BJ (cell line): ENCODE measurements around the gene RGS6. TPM values are rescaled to one million over a fixed set of nuclear protein-coding genes. Genes with fewer than 3 reads are reported as not detected.

ENCODE experiments used
- CTCF ChIA-PET: fragments of 350-600 bp; formaldehyde crosslinking; extraction: SDS; loops from one replicate; lab custom pipeline; 2021; ENCODE audit warnings: antibody characterized with exemption, inconsistent platforms; lab: Yijun Ruan, JAX
- POLR2A ChIA-PET: fragments of 300-600 bp; sonication (Branson Sonifier 250); formaldehyde crosslinking; extraction: SDS; loops from one replicate; lab custom pipeline; 2021; ENCODE audit warnings: antibody characterized with exemption; lab: Charles Lee
- DNase-seq: peaks from one replicate; pipeline ENCODE4 v3.0.0-alpha.2; 2011; ENCODE audit warnings: low read depth
- H3K27me3 ChIP-seq: 2 replicates; pipeline ENCODE4 v1.6.0; 2011; ENCODE audit warnings: low read length; ENCODE audit not compliant: control insufficient read depth, insufficient read depth
- H3K36me3 ChIP-seq: 2 replicates; pipeline ENCODE4 v1.5.1; 2011; ENCODE audit warnings: low read length; ENCODE audit not compliant: control insufficient read depth, insufficient read depth
- H3K4me3 ChIP-seq: 2 replicates; pipeline ENCODE4 v1.5.1; 2011; ENCODE audit warnings: low read depth, mild to moderate bottlenecking, control low read depth, low read length
- CTCF ChIP-seq: IDR thresholded peaks from 2 replicates; pipeline ENCODE4 v1.5.1; 2011; ENCODE audit warnings: low read depth, mild to moderate bottlenecking, control low read depth, inconsistent platforms, low read length, moderate library complexity; ENCODE audit not compliant: insufficient read depth
- polyA plus RNA-seq: library from polyadenylated mRNA; depleted of rRNA; stranded (reverse); fragments of >200 nt; gene quantifications from 2 replicates; pipeline ENCODE4 v1.2.3, GENCODE V29; 2011

RGS6 gene
- polyA plus RNA-seq, 1 experiment, result not detected

DNA sequence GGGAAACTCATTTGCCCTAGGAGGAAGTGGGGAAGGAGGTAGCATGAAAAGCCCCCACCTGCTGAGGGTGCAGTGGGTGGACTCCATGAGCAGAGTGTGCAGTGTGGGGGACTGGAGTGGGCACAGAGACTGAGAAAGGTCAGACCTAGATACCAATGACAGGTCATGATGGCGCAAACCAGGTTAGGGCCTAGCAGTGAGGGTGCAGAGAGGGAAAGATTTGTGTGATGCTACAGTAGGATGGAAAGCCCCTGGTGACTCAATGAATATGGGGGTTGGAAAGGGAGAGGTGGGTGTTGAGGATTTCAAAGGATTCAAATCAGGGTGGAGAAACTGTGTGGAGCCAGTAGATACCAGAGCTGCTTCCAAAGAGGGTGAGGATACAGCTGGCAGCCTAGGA is 642.5 kb downstream of the RGS6 start:
- ChIA-PET CTCF (no interaction called here), POLR2A (no interaction called here)
- DNase-seq, result no peak
- no peaks in the 10 kb centered on the region for H3K36me3 ChIP-seq
- H3K4me3 ChIP-seq, result no peak overlapping the region
- no peaks in the 10 kb centered on the region; the same call in 1 of the 2 replicates for H3K27me3 ChIP-seq
- TF ChIP-seq CTCF, result no peak

- POLR2A ChIA-PET, result no interaction called here
- no peak for TF ChIP-seq CTCF
- CTCF ChIA-PET, result interaction anchor here (1.2 to 1.4 kb wide), 2 partner anchors 9 to 24 kb away, joined by 3 read pairs; no protein-coding TSS in a partner anchor
- H3K36me3 ChIP-seq, result no peaks in the 10 kb centered on the region
- no peaks in the 10 kb centered on the region; the same call in 1 of the 2 replicates for H3K27me3 ChIP-seq
- H3K4me3 ChIP-seq, result no peak overlapping the region
- DNase-seq, result no peak
These were observed 644.0 kb downstream of the RGS6 start for GRCh38 chr14:72576258-72576657.

DNA sequence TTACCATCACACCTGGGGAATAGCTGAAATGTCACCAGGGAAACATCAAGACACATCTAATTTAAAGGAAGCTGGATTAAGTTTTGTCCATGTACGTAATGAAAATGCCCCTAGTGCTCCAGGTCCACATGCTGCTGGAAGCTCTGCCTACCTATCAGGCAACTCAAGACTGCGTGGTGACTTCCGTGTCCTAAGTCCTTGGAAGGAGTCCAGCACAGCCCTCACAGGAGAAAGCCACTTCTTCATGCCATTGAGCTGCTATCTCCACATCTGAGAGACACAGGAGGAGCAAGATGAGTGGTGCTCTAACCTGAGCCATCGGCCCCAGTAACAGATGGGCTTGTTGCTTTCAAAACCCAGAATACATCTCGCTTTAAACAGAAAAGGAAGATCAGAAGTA is 645.3 kb downstream of the RGS6 start:
- no peak for DNase-seq
- ChIA-PET POLR2A (no interaction called here), CTCF (interaction anchor here (2.0 kb wide), 1 partner anchor 11 kb away, joined by 5 read pairs; no protein-coding TSS in a partner anchor)
- TF ChIP-seq CTCF, result no peak
- no peaks in the 10 kb centered on the region; the same call in 1 of the 2 replicates for H3K27me3 ChIP-seq
- H3K4me3 ChIP-seq, result no peak overlapping the region
- H3K36me3 ChIP-seq, result no peaks in the 10 kb centered on the region

DNA sequence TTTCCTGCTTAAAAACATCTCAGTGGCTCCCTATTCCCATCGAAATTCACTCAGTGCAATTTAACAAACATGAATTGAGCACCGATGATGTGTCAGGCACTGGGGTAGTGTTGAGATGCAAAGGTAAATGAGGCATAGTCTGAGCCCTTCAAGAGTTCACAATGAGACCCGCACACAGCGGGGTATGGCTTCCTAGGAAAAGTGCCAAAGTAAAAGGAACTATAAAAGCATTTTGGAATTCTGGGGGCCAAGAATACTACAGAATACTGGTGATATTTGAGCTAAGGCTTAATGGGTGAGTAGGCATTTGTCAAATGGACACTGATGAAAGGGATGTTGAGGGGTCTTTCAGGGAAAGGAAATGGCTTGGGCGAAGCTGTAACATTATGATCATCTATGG is 646.3 kb downstream of the RGS6 start:
- H3K4me3 ChIP-seq, result no peak overlapping the region
- H3K27me3 ChIP-seq, result no peaks in the 10 kb centered on the region
- ChIA-PET CTCF (interaction anchor here (2.0 kb wide), 1 partner anchor 10 kb away, joined by 5 read pairs; no protein-coding TSS in a partner anchor), POLR2A (no interaction called here)
- no peak for DNase-seq
- no peaks in the 10 kb centered on the region for H3K36me3 ChIP-seq
- no peak for TF ChIP-seq CTCF

GRCh38 chr14:72582582-72582981 is 650.4 kb downstream of the RGS6 start:
- no peak overlapping the region for H3K4me3 ChIP-seq
- H3K36me3 ChIP-seq, result no peaks in the 10 kb centered on the region
- ChIA-PET POLR2A (no interaction called here), CTCF (interaction anchor here (0.6 to 2.1 kb wide), 2 partner anchors 10 to 16 kb away, joined by 3 to 6 read pairs; no protein-coding TSS in a partner anchor)
- no peaks in the 10 kb centered on the region for H3K27me3 ChIP-seq
- DNase-seq, result no peak
- TF ChIP-seq CTCF, result no peak
